Kidney glomerular epithelial cell (primary cell): ENCODE measurements around the gene OPN1LW.
"Not testable (repeated sequence)": the region's sequence is repeated elsewhere in the genome, so short reads cannot be mapped to it uniquely, and the experiment has no call there.

ENCODE experiments used
- DNase-seq: peaks from one replicate; lab custom pipeline; 2025; lab: John Stamatoyannopoulos, UW

Gene OPN1LW

GRCh38 chrX:154135458-154136229, 8.4 kb upstream of the OPN1LW start:
- DNase-seq = peak; percentile 63

GRCh38 chrX:154136627-154137161, 7.3 kb upstream of the OPN1LW start:
- no peak for DNase-seq

- no peak for DNase-seq
These were observed 5.2 kb upstream of the OPN1LW start for GRCh38 chrX:154138857-154139256.

- no peak for DNase-seq
These were observed 3.8 kb upstream of the OPN1LW start for GRCh38 chrX:154140206-154140605.

- no peak for DNase-seq
These were observed 3.3 kb upstream of the OPN1LW start for GRCh38 chrX:154140742-154141141.

GRCh38 chrX:154142386-154142785, 1.7 kb upstream of the OPN1LW start:
- no peak for DNase-seq

GRCh38 chrX:154142950-154143745, 895 bp upstream of the OPN1LW start:
- DNase-seq = no peak

- DNase-seq = not testable (repeated sequence)
These were observed 7.0 kb downstream of the OPN1LW start for GRCh38 chrX:154151030-154151429.

- DNase-seq = not testable (repeated sequence)
These were observed 12.2 kb downstream of the OPN1LW start for GRCh38 chrX:154156221-154156620.

- not testable (repeated sequence) for DNase-seq
These were observed 13.2 kb downstream of the OPN1LW start for GRCh38 chrX:154157207-154157606.

GRCh38 chrX:154159345-154159744, 15.3 kb downstream of the OPN1LW start:
- DNase-seq = not testable (repeated sequence)

GRCh38 chrX:154164902-154165301, 20.9 kb downstream of the OPN1LW start:
- DNase-seq = not testable (repeated sequence)

GRCh38 chrX:154168384-154168783, 24.3 kb downstream of the OPN1LW start:
- not testable (repeated sequence) for DNase-seq

- DNase-seq = not testable (repeated sequence)
These were observed 28.5 kb downstream of the OPN1LW start for GRCh38 chrX:154172535-154172943.

- not testable (repeated sequence) for DNase-seq
These were observed 30.3 kb downstream of the OPN1LW start for GRCh38 chrX:154174356-154174755.

GRCh38 chrX:154182296-154182695, 38.3 kb downstream of the OPN1LW start, which contains the start of gene OPN1MW:
TSS of gene OPN1MW (plus strand) at chrX:154182596. CDS start at chrX:154182678, 82 bp downstream.
- not testable (repeated sequence) for DNase-seq

- DNase-seq = not testable (repeated sequence)
These were observed 39.8 kb downstream of the OPN1LW start for GRCh38 chrX:154183794-154184193.

- DNase-seq = not testable (repeated sequence)
These were observed 48.8 kb downstream of the OPN1LW start for GRCh38 chrX:154192846-154193245.

GRCh38 chrX:154194316-154194715, 50.3 kb downstream of the OPN1LW start:
- not testable (repeated sequence) for DNase-seq

GRCh38 chrX:154196466-154196865, 52.4 kb downstream of the OPN1LW start:
- DNase-seq = not testable (repeated sequence)
